CD14-positive monocyte (primary cell): Measurements from ENCODE around the gene IWS1. TPM values are rescaled to one million over a fixed set of nuclear protein-coding genes. Genes with fewer than 3 reads are reported as not detected.

ENCODE experiments used
- DNase-seq, 3 donors: peaks; one replicate each; pipeline ENCODE4 v3.0.0-alpha.2; 2011 to 2022
- H2AFZ ChIP-seq: 2 replicates; pipeline ENCODE4 v1.6.0; 2012; ENCODE audit warnings: mild to moderate bottlenecking, low read depth, low read length, inconsistent platforms; ENCODE audit not compliant: insufficient read depth, poor library complexity, severe bottlenecking
- H3K27ac ChIP-seq, 2 donors: 1 replicate in 1 of 2; 2 replicates in 1 of 2; pipeline ENCODE4 v1.5.1; 2012 to 2013; ENCODE audit warnings: low read length in 2 of 2, control low read depth in 1 of 2, inconsistent platforms in 1 of 2, low read depth in 1 of 2, mild to moderate bottlenecking in 1 of 2
- H3K27me3 ChIP-seq, 2 donors: one replicate each; pipeline versions ENCODE4 v1.6.0 to v1.6.1; 2011 to 2013; ENCODE audit warnings: low read length in 2 of 2; ENCODE audit not compliant: control insufficient read depth in 2 of 2, insufficient read depth in 2 of 2
- H3K36me3 ChIP-seq, 2 donors: replicated peaks in 1 of 2; 1 replicate in 1 of 2; 2 replicates in 1 of 2; pipeline versions ENCODE4 v1.5.1 to v1.6.1; 2012 to 2013; ENCODE audit warnings: low read length in 2 of 2, control low read depth in 1 of 2, inconsistent platforms in 1 of 2, mild to moderate bottlenecking in 1 of 2; ENCODE audit not compliant: insufficient read depth in 2 of 2, control insufficient read depth in 1 of 2
- H3K4me1 ChIP-seq, 2 donors: 1 replicate in 1 of 2; 2 replicates in 1 of 2; pipeline versions ENCODE4 v1.5.1 to v1.6.1; 2012 to 2013; ENCODE audit warnings: low read length in 2 of 2, control low read depth in 1 of 2, inconsistent platforms in 1 of 2, mild to moderate bottlenecking in 1 of 2, moderate library complexity in 1 of 2; ENCODE audit not compliant: insufficient read depth in 2 of 2, control insufficient read depth in 1 of 2
- H3K4me2 ChIP-seq: replicated peaks from 2 replicates; pipeline ENCODE3; 2012; ENCODE audit warnings: low read length, moderate library complexity, mild to moderate bottlenecking; ENCODE audit not compliant: poor library complexity, severe bottlenecking; ENCODE audit errors: extremely low read depth
- H3K4me3 ChIP-seq, 3 experiments: fragments of 200-600 bp in 1 of 3; sonication (generic) in 1 of 3; replicated peaks in 1 of 3; 1 replicate in 2 of 3; 2 replicates in 1 of 3; pipeline ENCODE4 v1.5.1; 2011 to 2013; ENCODE audit warnings: low read length in 3 of 3, mild to moderate bottlenecking in 3 of 3, control low read depth in 2 of 3, low read depth in 2 of 3, inconsistent platforms in 1 of 3, moderate library complexity in 1 of 3
- H3K79me2 ChIP-seq: 2 replicates; pipeline ENCODE4 v1.6.0; 2012; ENCODE audit warnings: mild to moderate bottlenecking, control low read depth, inconsistent platforms, low read length, moderate library complexity; ENCODE audit not compliant: insufficient read depth
- H3K9ac ChIP-seq: 2 replicates; pipeline ENCODE4 v1.6.0; 2017; ENCODE audit warnings: low read length, mild to moderate bottlenecking; ENCODE audit not compliant: insufficient read depth, poor library complexity, severe bottlenecking
- H3K9me3 ChIP-seq, 2 donors: replicated peaks in 1 of 2; 1 replicate in 1 of 2; 2 replicates in 1 of 2; pipeline versions ENCODE4 v1.5.1 to v1.6.1; 2012 to 2013; ENCODE audit warnings: low read length in 2 of 2, control low read depth in 1 of 2; ENCODE audit not compliant: control insufficient read depth in 1 of 2, insufficient read depth in 1 of 2
- H4K20me1 ChIP-seq: 2 replicates; pipeline ENCODE4 v1.6.0; 2012; ENCODE audit warnings: mild to moderate bottlenecking, low read length, control low read depth, moderate library complexity; ENCODE audit not compliant: insufficient read depth
- H3K27ac Mint-ChIP-seq, 7 donors: one replicate each; pipeline ENCODE4 v1.8.0; 2020; ENCODE audit warnings: mild to moderate bottlenecking in 7 of 7, mixed read lengths in 7 of 7, moderate library complexity in 6 of 7, inconsistent platforms in 2 of 7
- H3K27me3 Mint-ChIP-seq, 3 donors: one replicate each; pipeline ENCODE4 v1.8.0; 2021 to 2022; ENCODE audit warnings: low read depth in 3 of 3, mild to moderate bottlenecking in 3 of 3, mixed read lengths in 3 of 3, moderate library complexity in 3 of 3, inconsistent platforms in 1 of 3
- H3K36me3 Mint-ChIP-seq, 2 donors: one replicate each; pipeline ENCODE4 v1.8.0; 2020; ENCODE audit warnings: mixed read lengths in 2 of 2, inconsistent platforms in 1 of 2, mild to moderate bottlenecking in 1 of 2
- H3K4me1 Mint-ChIP-seq: one replicate; pipeline ENCODE4 v1.8.0; 2020; ENCODE audit warnings: mild to moderate bottlenecking, mixed read lengths
- H3K4me3 Mint-ChIP-seq, 2 donors: one replicate each; pipeline ENCODE4 v1.8.0; 2020; ENCODE audit warnings: mild to moderate bottlenecking in 2 of 2, mixed read lengths in 2 of 2, moderate library complexity in 1 of 2
- H3K9me3 Mint-ChIP-seq, 7 donors: one replicate each; pipeline ENCODE4 v1.8.0; 2020 to 2022; ENCODE audit warnings: mixed read lengths in 7 of 7, mild to moderate bottlenecking in 6 of 7, moderate library complexity in 6 of 7, inconsistent platforms in 2 of 7
- CTCF ChIP-seq: fragments of 200-600 bp; IDR thresholded peaks from one replicate; pipeline ENCODE4 v1.8.0; 2022; ENCODE audit warnings: antibody characterized with exemption, mild to moderate bottlenecking
- WGBS: methylation state at CpG from one replicate; pipeline ENCODE4 v1.1.5; 2013; ENCODE audit warnings: missing lambda C conversion rate; ENCODE audit not compliant: insufficient coverage; 5-methylcytosine and 5-hydroxymethylcytosine counted together
- intact Hi-C, 2 donors: fragments of 100-400 bp; cut with micrococcal nuclease; formaldehyde crosslinking; loops; one replicate each; pipeline versions ENCODE4 v1.15.0 to v1.15.1; 2023
- polyA plus RNA-seq, 3 donors: library from polyadenylated mRNA; depleted of rRNA in 1 of 3; unstranded in 2 of 3; stranded (reverse) in 1 of 3; fragments of 300-500 nt in 2 of 3; fragments of >200 nt in 1 of 3; fragmentation: Illumina TruSeq in 2 of 3; gene quantifications; 1 replicate in 2 of 3; 2 replicates in 1 of 3; pipeline ENCODE4 v1.2.3, GENCODE V29; 2012 to 2021

The IWS1 gene
- polyA plus RNA-seq, 3 donors: 7.9 to 21.3 (median 15.6) TPM

GRCh38 chr2:127573771-127574170 is 47.5 kb upstream of the IWS1 start:
- Mint-ChIP-seq H3K4me1 (peaks cover 18% of the 10 kb centered on the region), H3K27me3 (peaks cover 0 to 4% (median 3%) of the 10 kb centered on the region in 3 donors), H3K4me3 (no peak overlapping the region), H3K27ac (no peak overlapping the region), H3K36me3 (no peaks in the 10 kb centered on the region), H3K9me3 (no peaks in the 10 kb centered on the region)
- 92% methylated on average over 8 of the region's 17 CpGs for WGBS
- H3K79me2 ChIP-seq: no peaks in the 10 kb centered on the region
- no peak for TF ChIP-seq CTCF
- H2AFZ ChIP-seq: no peak overlapping the region
- intact Hi-C loops: no loop called here
- no peaks in the 10 kb centered on the region for H3K9me3 ChIP-seq
- peaks cover 16 to 17% of the 10 kb centered on the region in 2 donors for H3K4me1 ChIP-seq
- H3K36me3 ChIP-seq: no peaks in the 10 kb centered on the region
- H3K4me2 ChIP-seq: no peak overlapping the region
- H4K20me1 ChIP-seq: no peaks in the 10 kb centered on the region
- H3K27me3 ChIP-seq: no peaks in the 10 kb centered on the region
- DNase-seq: no peak
- no peak overlapping the region for H3K4me3 ChIP-seq
- no peak overlapping the region for H3K9ac ChIP-seq
- H3K27ac ChIP-seq: no peak overlapping the region

- H3K27ac ChIP-seq: no peak overlapping the region
- H3K4me3 ChIP-seq: no peak overlapping the region
- Mint-ChIP-seq H3K9me3 (no peaks in the 10 kb centered on the region), H3K36me3 (no peaks in the 10 kb centered on the region), H3K4me3 (no peak overlapping the region), H3K4me1 (peaks cover 18% of the 10 kb centered on the region), H3K27ac (no peak overlapping the region), H3K27me3 (peaks cover 0 to 4% (median 3%) of the 10 kb centered on the region in 3 donors)
- H2AFZ ChIP-seq: no peak overlapping the region
- H3K27me3 ChIP-seq: no peaks in the 10 kb centered on the region
- H3K4me2 ChIP-seq: no peak overlapping the region
- H3K4me1 ChIP-seq: peaks cover 16 to 17% of the 10 kb centered on the region in 2 donors
- H3K79me2 ChIP-seq: no peaks in the 10 kb centered on the region
- WGBS: 96% methylated on average over 6 of the region's 6 CpGs
- TF ChIP-seq CTCF: no peak
- H3K9ac ChIP-seq: no peak overlapping the region
- H4K20me1 ChIP-seq: no peaks in the 10 kb centered on the region
- no peak for DNase-seq
- H3K36me3 ChIP-seq: no peaks in the 10 kb centered on the region
- intact Hi-C loops: no loop called here
- H3K9me3 ChIP-seq: no peaks in the 10 kb centered on the region
Observed at GRCh38 chr2:127573298-127573697, 47.0 kb upstream of the IWS1 start.
